ENCODE data around the gene C9orf78.

Gene C9orf78

DNA sequence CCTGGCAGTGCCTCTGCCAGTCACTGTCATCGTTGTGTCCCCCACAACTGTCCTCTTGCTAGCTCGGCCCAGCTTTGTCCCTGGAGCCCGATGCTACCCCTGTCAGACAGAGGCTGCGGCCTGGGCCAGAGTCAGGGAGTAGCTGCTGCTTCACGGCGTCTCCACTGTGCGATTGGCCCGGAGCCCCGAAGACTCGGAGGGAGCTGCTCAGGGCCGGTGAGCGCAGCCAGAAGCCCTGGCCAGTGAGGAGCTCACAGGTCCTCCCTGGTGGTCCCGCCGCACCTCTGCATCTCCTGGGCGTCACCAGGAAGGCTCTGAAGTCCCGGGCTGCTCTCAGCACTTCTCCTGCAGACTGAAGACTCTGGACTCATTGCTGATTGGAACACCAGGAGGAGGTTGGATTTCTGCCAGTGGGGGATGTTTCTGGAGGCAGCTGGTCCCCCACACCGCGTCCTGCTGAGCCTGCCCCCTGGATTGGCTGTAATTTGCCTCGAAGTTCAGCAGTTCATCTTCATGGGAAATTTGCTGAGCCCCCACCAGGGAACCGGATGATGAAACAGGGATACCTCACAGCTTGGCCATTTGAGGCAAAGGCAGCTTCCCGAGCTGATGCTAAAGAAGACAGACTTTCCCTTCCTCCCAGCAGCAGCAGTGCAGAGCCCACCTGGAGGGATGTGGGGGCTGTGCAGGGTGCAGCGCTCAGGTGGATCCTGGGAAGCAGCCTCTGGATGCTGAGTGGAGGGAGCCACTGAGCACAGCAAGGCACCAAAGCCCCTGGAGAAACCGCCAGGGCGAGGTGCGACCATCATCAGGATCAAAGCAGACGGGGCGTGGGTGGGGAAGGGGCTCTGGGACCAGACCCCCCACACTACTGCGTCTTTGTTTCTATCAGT lies 45.8 kb upstream of the C9orf78 start:
- Histone ChIP-seq H3K4me2 (ENCODE audit: low read depth, low read length) (no peak overlapping the region), H3K9me2 (replicated peaks; ENCODE audit: insufficient read depth, low read length) (no peaks in the 10 kb centered on the region), H3K9ac (ENCODE audit: low read length) (no peak overlapping the region)

DNA sequence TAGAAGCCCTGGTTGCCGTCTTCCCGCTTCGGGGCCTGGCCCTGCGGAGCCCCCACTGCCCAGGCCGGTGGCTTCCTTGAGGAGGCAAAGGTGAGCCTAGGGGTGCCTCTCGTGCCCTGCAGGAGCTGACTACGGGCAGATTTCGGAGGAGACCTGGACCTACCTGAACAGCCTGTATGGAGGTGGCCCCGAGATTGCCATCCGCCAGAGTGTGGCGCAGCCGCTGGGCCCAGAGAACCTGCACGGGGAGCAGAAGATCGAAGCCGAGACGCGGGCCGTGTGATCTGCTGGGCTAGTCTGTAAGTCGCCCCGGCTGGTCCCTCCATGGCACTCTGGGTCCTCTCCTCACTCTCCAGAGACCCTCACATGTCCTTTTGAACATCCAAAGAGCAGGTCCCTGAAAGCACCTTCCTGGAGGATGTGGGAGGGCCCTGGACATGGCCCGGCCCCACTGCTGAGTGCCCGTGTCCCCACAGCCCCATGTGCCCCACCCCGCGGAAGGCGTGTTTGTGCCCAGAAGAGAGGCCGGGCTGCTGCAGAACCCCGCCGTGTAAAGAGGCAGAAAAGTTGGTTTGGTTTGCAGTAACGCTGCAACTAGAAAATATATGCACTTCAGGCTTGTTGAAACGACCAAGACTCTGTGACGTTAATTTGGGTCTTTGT lies 45.0 kb upstream of the C9orf78 start:
- DNase-seq = no peak
- Histone ChIP-seq H4K20me1 (ENCODE audit: insufficient read depth, low read length) (no peaks in the 10 kb centered on the region), H3K4me3 (ENCODE audit: low read length) (no peak overlapping the region), H3K9ac (ENCODE audit: low read length) (no peak overlapping the region), H3K4me2 (ENCODE audit: low read depth, low read length) (no peak overlapping the region), H3K79me2 (ENCODE audit: low read length) (no peaks in the 10 kb centered on the region), H3K27ac (ENCODE audit: low read length) (no peak overlapping the region), H3K27me3 (replicated peaks; ENCODE audit: insufficient read depth, low read length) (no peaks in the 10 kb centered on the region), H2AFZ (ENCODE audit: low read length) (no peak overlapping the region), H3K9me2 (replicated peaks; ENCODE audit: insufficient read depth, low read length) (no peaks in the 10 kb centered on the region), H3K36me3 (replicated peaks; ENCODE audit: insufficient read depth, low read length) (no peaks in the 10 kb centered on the region), H3K9me3 (replicated peaks; ENCODE audit: insufficient read depth, low read length) (no peaks in the 10 kb centered on the region), H3F3A (ENCODE audit: insufficient read depth, low read length) (peaks cover 7% of the 10 kb centered on the region), H3K4me1 (ENCODE audit: low read length) (peaks cover 7% of the 10 kb centered on the region)
- TF ChIP-seq, protein P1, sequence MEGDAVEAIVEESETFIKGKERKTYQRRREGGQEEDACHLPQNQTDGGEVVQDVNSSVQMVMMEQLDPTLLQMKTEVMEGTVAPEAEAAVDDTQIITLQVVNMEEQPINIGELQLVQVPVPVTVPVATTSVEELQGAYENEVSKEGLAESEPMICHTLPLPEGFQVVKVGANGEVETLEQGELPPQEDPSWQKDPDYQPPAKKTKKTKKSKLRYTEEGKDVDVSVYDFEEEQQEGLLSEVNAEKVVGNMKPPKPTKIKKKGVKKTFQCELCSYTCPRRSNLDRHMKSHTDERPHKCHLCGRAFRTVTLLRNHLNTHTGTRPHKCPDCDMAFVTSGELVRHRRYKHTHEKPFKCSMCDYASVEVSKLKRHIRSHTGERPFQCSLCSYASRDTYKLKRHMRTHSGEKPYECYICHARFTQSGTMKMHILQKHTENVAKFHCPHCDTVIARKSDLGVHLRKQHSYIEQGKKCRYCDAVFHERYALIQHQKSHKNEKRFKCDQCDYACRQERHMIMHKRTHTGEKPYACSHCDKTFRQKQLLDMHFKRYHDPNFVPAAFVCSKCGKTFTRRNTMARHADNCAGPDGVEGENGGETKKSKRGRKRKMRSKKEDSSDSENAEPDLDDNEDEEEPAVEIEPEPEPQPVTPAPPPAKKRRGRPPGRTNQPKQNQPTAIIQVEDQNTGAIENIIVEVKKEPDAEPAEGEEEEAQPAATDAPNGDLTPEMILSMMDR (IDR thresholded peaks at IDR 0.05; ENCODE audit: low read length) = no peak
- no peak for TF ChIP-seq EZH2phosphoT487 (IDR thresholded peaks at IDR 0.05; ENCODE audit: low read length)
- TF ChIP-seq EZH2 (optimal IDR thresholded peaks at IDR 0.05; ENCODE audit: low read depth, low read length) = no peak

More for the DNA sequence above, 45.8 kb upstream of the C9orf78 start:
- H2AFZ ChIP-seq (ENCODE audit: low read length) = no peak overlapping the region
- no peaks in the 10 kb centered on the region for H3K9me3 ChIP-seq (replicated peaks; ENCODE audit: insufficient read depth, low read length)
- no peak for DNase-seq
- TF ChIP-seq EZH2phosphoT487 (IDR thresholded peaks at IDR 0.05; ENCODE audit: low read length) = no peak
- no peak for TF ChIP-seq EZH2 (optimal IDR thresholded peaks at IDR 0.05; ENCODE audit: low read depth, low read length)
- TF ChIP-seq, protein P1 (IDR thresholded peaks at IDR 0.05; ENCODE audit: low read length) = no peak
- peaks cover 11% of the 10 kb centered on the region for H3K4me1 ChIP-seq (ENCODE audit: low read length)
- H3K36me3 ChIP-seq (replicated peaks; ENCODE audit: insufficient read depth, low read length) = no peaks in the 10 kb centered on the region
- peaks cover 13% of the 10 kb centered on the region for H3F3A ChIP-seq (ENCODE audit: insufficient read depth, low read length)
- H3K27me3 ChIP-seq (replicated peaks; ENCODE audit: insufficient read depth, low read length) = no peaks in the 10 kb centered on the region
- H3K4me3 ChIP-seq (ENCODE audit: low read length) = no peak overlapping the region
- no peaks in the 10 kb centered on the region for H4K20me1 ChIP-seq (ENCODE audit: insufficient read depth, low read length)
- no peaks in the 10 kb centered on the region for H3K79me2 ChIP-seq (ENCODE audit: low read length)
- H3K27ac ChIP-seq (ENCODE audit: low read length) = no peak overlapping the region

DNA sequence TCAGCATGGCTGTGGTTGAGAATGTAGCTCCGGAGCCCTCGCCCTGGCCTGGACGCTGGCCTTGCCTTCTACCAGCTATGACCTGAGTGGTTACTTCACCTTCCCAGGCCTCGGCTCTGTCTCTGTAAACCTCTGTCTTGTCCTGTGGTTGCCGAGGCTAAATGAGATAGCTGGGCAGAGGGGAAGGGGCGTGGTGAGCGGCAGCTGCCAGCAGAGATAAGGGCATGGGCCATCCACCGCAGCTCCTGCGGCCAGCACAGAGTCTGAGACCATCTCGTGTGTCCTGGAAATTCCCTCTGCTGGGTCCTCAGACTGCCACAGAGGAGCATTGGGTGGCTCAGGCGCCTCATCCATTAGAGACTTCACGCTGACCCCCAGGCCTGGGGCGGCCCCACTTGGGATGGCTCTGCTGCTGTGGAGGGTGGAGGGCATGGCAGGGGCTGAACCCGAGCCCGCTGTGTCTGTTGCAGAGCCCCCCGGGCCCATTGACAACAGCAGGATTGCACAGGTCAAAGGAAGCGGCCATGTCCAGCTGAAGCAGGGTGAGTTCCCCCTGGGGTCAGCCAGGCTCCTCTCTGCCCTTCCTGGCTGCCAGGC lies 44.1 kb upstream of the C9orf78 start:
- Histone ChIP-seq H3K9ac (ENCODE audit: low read length) (no peak overlapping the region), H3K4me2 (ENCODE audit: low read depth, low read length) (no peak overlapping the region), H3K4me1 (ENCODE audit: low read length) (peaks cover 6% of the 10 kb centered on the region), H3K36me3 (replicated peaks; ENCODE audit: insufficient read depth, low read length) (no peaks in the 10 kb centered on the region), H3K4me3 (ENCODE audit: low read length) (no peak overlapping the region), H2AFZ (ENCODE audit: low read length) (no peak overlapping the region), H3K27me3 (replicated peaks; ENCODE audit: insufficient read depth, low read length) (no peaks in the 10 kb centered on the region), H4K20me1 (ENCODE audit: insufficient read depth, low read length) (no peaks in the 10 kb centered on the region), H3K9me3 (replicated peaks; ENCODE audit: insufficient read depth, low read length) (no peaks in the 10 kb centered on the region), H3K79me2 (ENCODE audit: low read length) (no peaks in the 10 kb centered on the region), H3K9me2 (replicated peaks; ENCODE audit: insufficient read depth, low read length) (no peaks in the 10 kb centered on the region), H3K27ac (ENCODE audit: low read length) (no peak overlapping the region), H3F3A (ENCODE audit: insufficient read depth, low read length) (no peaks in the 10 kb centered on the region)
- no peak for DNase-seq
- TF ChIP-seq EZH2phosphoT487 (IDR thresholded peaks at IDR 0.05; ENCODE audit: low read length) = no peak
- TF ChIP-seq, protein P1 (IDR thresholded peaks at IDR 0.05; ENCODE audit: low read length) = no peak
- TF ChIP-seq EZH2 (optimal IDR thresholded peaks at IDR 0.05; ENCODE audit: low read depth, low read length) = no peak

All from MM.1S (cell line).